ENCODE results near the gene PITPNC1. TPM values are rescaled to one million over a fixed set of nuclear protein-coding genes. Genes with fewer than 3 reads are reported as not detected.
A peak's percentile ranks its signal among the peaks of the same experiment; 100 is the strongest.

Gene PITPNC1
- total RNA-seq, 4 donors from 2014 or later, result 9.1 to 15.1 (median 13.3) TPM

DNA sequence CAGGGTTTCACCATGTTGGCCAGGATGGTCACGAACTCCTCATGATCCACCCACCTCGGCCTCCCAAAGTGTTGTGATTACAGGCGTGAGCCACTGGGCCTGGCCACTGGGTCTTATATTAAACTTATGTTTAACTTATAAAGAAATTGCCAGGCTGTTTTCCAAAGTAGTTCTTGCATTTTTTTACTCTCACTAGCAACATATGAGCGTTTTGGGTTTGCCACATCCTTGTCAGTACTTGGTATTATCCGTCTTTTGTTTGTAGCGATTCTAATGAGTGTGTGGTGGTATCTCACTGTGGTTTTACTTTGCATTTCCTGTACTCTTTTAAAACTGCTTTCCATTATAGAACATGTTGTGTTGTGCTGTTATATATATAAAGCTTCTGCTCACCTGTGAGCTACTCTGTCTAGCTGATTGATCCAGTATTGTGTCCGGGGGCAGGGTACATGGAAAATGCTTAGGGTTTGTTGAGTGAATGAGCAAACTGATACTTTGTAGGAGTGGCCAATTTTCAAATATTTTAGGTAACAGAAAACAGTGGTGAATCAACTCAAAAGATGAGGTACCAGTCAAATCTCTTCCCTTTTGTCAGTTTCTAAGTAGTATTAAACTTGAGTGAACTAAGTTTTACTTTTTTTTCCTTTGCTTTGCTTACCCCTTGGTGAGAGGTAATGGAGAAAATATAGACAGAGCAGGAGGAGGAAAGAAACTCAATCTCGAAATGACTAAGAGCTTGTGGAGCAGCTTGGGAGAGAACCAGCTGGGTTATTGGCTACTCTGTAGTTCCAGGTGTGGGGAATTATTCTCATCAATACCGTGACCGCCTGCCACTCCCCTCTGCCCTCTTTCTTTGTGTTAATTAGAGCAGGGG, 75.8 kb downstream of the PITPNC1 start:
- no peaks in the 10 kb centered on the region for H3K36me3 ChIP-seq
- no peak for DNase-seq
- 74 to 87% methylated on average over 10 of the region's 10 CpGs for WGBS, 2 donors
- TF ChIP-seq POLR2A (IDR thresholded peaks at IDR 0.05), result no peak
- TF ChIP-seq, protein P1, sequence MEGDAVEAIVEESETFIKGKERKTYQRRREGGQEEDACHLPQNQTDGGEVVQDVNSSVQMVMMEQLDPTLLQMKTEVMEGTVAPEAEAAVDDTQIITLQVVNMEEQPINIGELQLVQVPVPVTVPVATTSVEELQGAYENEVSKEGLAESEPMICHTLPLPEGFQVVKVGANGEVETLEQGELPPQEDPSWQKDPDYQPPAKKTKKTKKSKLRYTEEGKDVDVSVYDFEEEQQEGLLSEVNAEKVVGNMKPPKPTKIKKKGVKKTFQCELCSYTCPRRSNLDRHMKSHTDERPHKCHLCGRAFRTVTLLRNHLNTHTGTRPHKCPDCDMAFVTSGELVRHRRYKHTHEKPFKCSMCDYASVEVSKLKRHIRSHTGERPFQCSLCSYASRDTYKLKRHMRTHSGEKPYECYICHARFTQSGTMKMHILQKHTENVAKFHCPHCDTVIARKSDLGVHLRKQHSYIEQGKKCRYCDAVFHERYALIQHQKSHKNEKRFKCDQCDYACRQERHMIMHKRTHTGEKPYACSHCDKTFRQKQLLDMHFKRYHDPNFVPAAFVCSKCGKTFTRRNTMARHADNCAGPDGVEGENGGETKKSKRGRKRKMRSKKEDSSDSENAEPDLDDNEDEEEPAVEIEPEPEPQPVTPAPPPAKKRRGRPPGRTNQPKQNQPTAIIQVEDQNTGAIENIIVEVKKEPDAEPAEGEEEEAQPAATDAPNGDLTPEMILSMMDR (IDR thresholded peaks at IDR 0.05), result no peak
- intact Hi-C loops (cut with DNase I), result no loop called here
- H3K4me1 ChIP-seq, result peaks cover 0 to 7% (median 0%) of the 10 kb centered on the region in 3 donors
- H3K4me3 ChIP-seq, result no peak overlapping the region
- H3K9me3 ChIP-seq, result no peaks in the 10 kb centered on the region
- peak overlapping the region in 2 of 4 donors; percentile 17 to 38 for H3K27ac ChIP-seq
- H3K27me3 ChIP-seq, result no peaks in the 10 kb centered on the region

DNA sequence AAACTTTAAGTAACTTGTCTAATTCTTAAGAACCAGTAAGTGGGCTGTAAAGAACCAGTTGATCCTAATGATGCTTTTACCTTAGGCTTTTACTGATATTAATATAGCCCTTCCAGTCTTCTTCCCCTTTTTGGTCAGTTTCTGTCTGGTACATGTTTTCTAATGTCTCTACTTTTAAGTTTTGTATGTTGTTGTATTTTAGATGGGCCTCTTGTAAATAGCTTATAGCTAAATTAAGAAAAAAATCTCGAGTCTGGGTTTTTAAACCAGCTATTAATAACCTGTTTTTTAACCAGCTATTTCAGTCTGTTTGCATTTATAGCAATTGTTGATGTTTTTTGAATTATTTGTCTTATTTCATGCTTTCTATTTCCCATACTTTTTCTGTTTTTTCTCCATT, 79.0 kb downstream of the PITPNC1 start:
- Histone ChIP-seq H3K9me3 (no peaks in the 10 kb centered on the region), H3K36me3 (no peaks in the 10 kb centered on the region), H3K27me3 (no peaks in the 10 kb centered on the region), H3K27ac (no peak overlapping the region), H3K4me3 (no peak overlapping the region), H3K4me1 (no peaks in the 10 kb centered on the region)
- intact Hi-C loops (cut with DNase I), result no loop called here
- no peak for TF ChIP-seq POLR2A (IDR thresholded peaks at IDR 0.05)
- TF ChIP-seq, protein P1 (IDR thresholded peaks at IDR 0.05), result no peak
- 58 to 63% methylated on average over 1 of the region's 1 CpG for WGBS, 2 donors
- no peak for DNase-seq

DNA sequence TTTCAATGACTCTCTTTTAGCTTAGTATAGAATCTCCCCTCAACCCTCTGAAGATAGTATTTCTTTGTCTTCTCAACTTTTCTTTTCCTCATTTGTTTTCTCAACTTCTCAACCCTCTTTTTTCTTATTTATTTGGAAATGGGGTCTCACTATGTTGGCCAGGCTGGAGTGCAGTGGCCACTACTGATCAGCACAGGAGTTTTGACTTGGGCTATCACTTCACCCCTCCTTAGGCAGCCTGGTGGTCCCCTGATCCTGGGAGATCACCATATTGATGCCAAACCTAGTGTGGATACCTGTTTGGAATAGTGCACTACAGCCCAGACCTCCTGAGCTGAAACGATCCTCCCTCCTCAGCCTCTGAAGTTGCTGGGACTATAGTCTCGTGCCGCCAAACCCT, 79.8 kb downstream of the PITPNC1 start:
- Histone ChIP-seq H3K9me3 (no peaks in the 10 kb centered on the region), H3K27ac (no peak overlapping the region), H3K36me3 (no peaks in the 10 kb centered on the region), H3K4me3 (no peak overlapping the region), H3K27me3 (no peaks in the 10 kb centered on the region), H3K4me1 (no peaks in the 10 kb centered on the region)
- no peak for DNase-seq
- intact Hi-C loops (cut with DNase I), result no loop called here
- 92 to 94% methylated on average over 3 of the region's 3 CpGs for WGBS, 2 donors
- no peak for TF ChIP-seq POLR2A (IDR thresholded peaks at IDR 0.05)
- TF ChIP-seq, protein P1 (IDR thresholded peaks at IDR 0.05), result no peak

DNA sequence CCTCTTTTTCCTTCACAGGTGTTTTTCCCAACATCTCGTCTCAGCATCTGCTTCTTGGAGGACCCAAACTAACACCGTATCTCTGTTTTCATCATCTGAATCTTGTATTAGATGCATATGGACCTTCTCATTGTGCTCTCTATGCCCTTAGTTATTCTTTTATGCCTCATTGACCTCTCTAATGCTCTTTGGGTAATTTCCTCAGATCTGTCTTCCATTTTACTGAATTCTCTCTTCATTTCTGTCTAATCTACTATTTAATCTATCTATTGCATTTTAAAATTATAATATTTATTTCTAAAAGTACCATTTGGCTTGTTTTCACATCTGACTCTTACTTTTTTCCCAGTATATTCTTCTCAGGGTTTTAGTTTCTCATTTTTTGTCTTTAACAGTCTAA, 81.1 kb downstream of the PITPNC1 start:
- H3K27ac ChIP-seq, result no peak overlapping the region
- TF ChIP-seq POLR2A (IDR thresholded peaks at IDR 0.05), result no peak
- TF ChIP-seq, protein P1 (IDR thresholded peaks at IDR 0.05), result no peak
- DNase-seq, result no peak
- H3K36me3 ChIP-seq, result no peaks in the 10 kb centered on the region
- intact Hi-C loops (cut with DNase I), result no loop called here
- no peaks in the 10 kb centered on the region for H3K4me1 ChIP-seq
- H3K27me3 ChIP-seq, result no peaks in the 10 kb centered on the region
- 95 to 100% methylated on average over 2 of the region's 2 CpGs for WGBS, 2 donors
- no peak overlapping the region for H3K4me3 ChIP-seq
- no peaks in the 10 kb centered on the region for H3K9me3 ChIP-seq

DNA sequence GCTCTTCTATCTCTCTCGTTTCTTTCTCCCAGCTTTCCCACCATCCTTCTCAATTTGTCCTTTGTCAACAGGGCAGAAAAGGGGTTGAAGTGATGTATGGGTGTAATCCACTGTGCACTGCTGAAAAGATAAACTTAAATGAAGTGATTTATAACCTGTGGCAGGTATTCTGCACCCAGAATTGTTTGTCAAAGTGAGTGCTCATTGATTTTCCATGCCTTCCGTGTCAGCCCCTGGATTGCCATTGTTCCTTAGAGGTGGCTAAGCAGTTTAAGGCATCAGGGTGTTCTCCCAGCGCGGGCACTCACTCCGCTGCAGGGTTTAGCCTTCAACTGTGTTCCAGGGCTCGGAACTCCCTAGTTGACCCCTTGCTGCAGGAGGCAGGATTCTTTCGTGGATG, 82.9 kb downstream of the PITPNC1 start:
- Histone ChIP-seq H3K27ac (no peak overlapping the region), H3K36me3 (no peaks in the 10 kb centered on the region), H3K4me1 (no peaks in the 10 kb centered on the region), H3K9me3 (no peaks in the 10 kb centered on the region), H3K27me3 (no peaks in the 10 kb centered on the region), H3K4me3 (no peak overlapping the region)
- no peak for TF ChIP-seq POLR2A (IDR thresholded peaks at IDR 0.05)
- TF ChIP-seq, protein P1 (IDR thresholded peaks at IDR 0.05), result no peak
- intact Hi-C loops (cut with DNase I), result no loop called here
- WGBS, 2 donors, result 84 to 89% methylated on average over 7 of the region's 7 CpGs
- no peak for DNase-seq

Measured in esophagus squamous epithelium (tissue), 5 donors.